Astrocyte (in vitro differentiated cells and primary cell): ENCODE measurements around the gene CLTCL1. TPM values are rescaled to one million over a fixed set of nuclear protein-coding genes. Genes with fewer than 3 reads are reported as not detected.

Experiments used
- DNase-seq: peaks from one replicate; pipeline ENCODE4 v3.0.0-alpha.2; 2010; ENCODE audit warnings: low read depth
- FAIRE-seq: peaks from 2 replicates; lab custom pipeline; 2011; peaks lifted over from hg19 to GRCh38; lab: Jason Lieb, UNC
- H2AFZ ChIP-seq: 2 replicates; pipeline ENCODE4 v1.6.0; 2012; ENCODE audit warnings: low read depth, low read length, inconsistent platforms
- H3K27ac ChIP-seq: 2 replicates; pipeline ENCODE4 v1.5.1; 2011; ENCODE audit warnings: low read depth, low read length, inconsistent platforms
- H3K27me3 ChIP-seq: 2 replicates; pipeline ENCODE4 v1.6.0; 2011; ENCODE audit warnings: low read length, inconsistent platforms; ENCODE audit not compliant: insufficient read depth
- H3K36me3 ChIP-seq: 2 replicates; pipeline ENCODE4 v1.5.1; 2011; ENCODE audit warnings: low read length, inconsistent platforms; ENCODE audit not compliant: insufficient read depth
- H3K4me1 ChIP-seq: 2 replicates; pipeline ENCODE4 v1.5.1; 2011; ENCODE audit warnings: low read length, inconsistent platforms; ENCODE audit not compliant: insufficient read depth
- H3K4me2 ChIP-seq: 2 replicates; pipeline ENCODE4 v1.6.0; 2012; ENCODE audit warnings: low read length, inconsistent platforms
- H3K4me3 ChIP-seq: 2 replicates; pipeline ENCODE4 v1.5.1; 2011; ENCODE audit warnings: low read depth, mild to moderate bottlenecking, low read length, inconsistent platforms; ENCODE audit not compliant: insufficient read depth
- H3K79me2 ChIP-seq: 2 replicates; pipeline ENCODE4 v1.6.0; 2012; ENCODE audit warnings: mild to moderate bottlenecking, low read length, inconsistent platforms; ENCODE audit not compliant: insufficient read depth
- H3K9ac ChIP-seq: 2 replicates; pipeline ENCODE4 v1.6.0; 2012; ENCODE audit warnings: mild to moderate bottlenecking, low read length, inconsistent platforms
- H3K9me3 ChIP-seq: 2 replicates; pipeline ENCODE4 v1.5.1; 2012; ENCODE audit warnings: low read depth, mild to moderate bottlenecking, low read length, inconsistent platforms; ENCODE audit not compliant: insufficient read depth
- H4K20me1 ChIP-seq: 2 replicates; pipeline ENCODE4 v1.6.0; 2012; ENCODE audit warnings: low read length, inconsistent platforms; ENCODE audit not compliant: insufficient read depth
- H3K27ac Mint-ChIP-seq: one replicate; pipeline ENCODE4 v1.8.0; 2021; ENCODE audit warnings: mild to moderate bottlenecking, mixed read lengths; ENCODE audit not compliant: unreplicated experiment
- H3K27me3 Mint-ChIP-seq: one replicate; pipeline ENCODE4 v1.8.0; 2021; ENCODE audit warnings: low read depth, mixed read lengths; ENCODE audit not compliant: unreplicated experiment
- H3K36me3 Mint-ChIP-seq: one replicate; pipeline ENCODE4 v1.8.0; 2021; ENCODE audit warnings: low read depth, mixed read lengths; ENCODE audit not compliant: unreplicated experiment
- H3K4me1 Mint-ChIP-seq: one replicate; pipeline ENCODE4 v1.8.0; 2021; ENCODE audit warnings: low read depth, mixed read lengths; ENCODE audit not compliant: unreplicated experiment
- H3K4me3 Mint-ChIP-seq: one replicate; pipeline ENCODE4 v1.8.0; 2021; ENCODE audit warnings: mild to moderate bottlenecking, moderate library complexity, mixed read lengths; ENCODE audit not compliant: unreplicated experiment
- H3K9me3 Mint-ChIP-seq: one replicate; pipeline ENCODE4 v1.8.0; 2021; ENCODE audit warnings: mild to moderate bottlenecking, mixed read lengths; ENCODE audit not compliant: unreplicated experiment
- CTCF ChIP-seq: IDR thresholded peaks from 2 replicates; pipeline ENCODE4 v1.5.1; 2011; ENCODE audit warnings: low read depth, mild to moderate bottlenecking, inconsistent platforms, low read length, moderate library complexity; ENCODE audit not compliant: insufficient read depth
- EZH2 ChIP-seq: IDR thresholded peaks from 2 replicates; pipeline ENCODE4 v1.6.1; 2012; ENCODE audit warnings: mild to moderate bottlenecking, low read length, inconsistent platforms; ENCODE audit not compliant: insufficient read depth
- total RNA-seq: library from RNA; stranded (reverse); gene quantifications from 2 replicates; pipeline ENCODE4 v1.2.1, GENCODE V29; 2021

The CLTCL1 gene
- total RNA-seq, 1 donor from 2014 or later: 54.4 TPM

GRCh38 chr22:19224985-19225384, 66.5 kb downstream of the CLTCL1 start:
- H3K4me1 Mint-ChIP-seq: no peaks in the 10 kb centered on the region
- H3K36me3 ChIP-seq: peaks cover 8% of the 10 kb centered on the region
- H3K9me3 Mint-ChIP-seq: no peaks in the 10 kb centered on the region

GRCh38 chr22:19224557-19224956, 67.0 kb downstream of the CLTCL1 start:
- Histone ChIP-seq H3K4me2 (no peak overlapping the region), H3K27me3 (no peaks in the 10 kb centered on the region), H3K79me2 (no peaks in the 10 kb centered on the region), H3K4me3 (no peak overlapping the region), H2AFZ (no peak overlapping the region), H3K9me3 (no peaks in the 10 kb centered on the region), H3K36me3 (peaks cover 8% of the 10 kb centered on the region), H3K27ac (no peak overlapping the region), H3K9ac (no peak overlapping the region), H4K20me1 (no peaks in the 10 kb centered on the region), H3K4me1 (no peaks in the 10 kb centered on the region)
- Mint-ChIP-seq H3K27ac (no peak overlapping the region), H3K4me3 (no peak overlapping the region), H3K9me3 (no peaks in the 10 kb centered on the region), H3K27me3 (no peaks in the 10 kb centered on the region), H3K4me1 (no peaks in the 10 kb centered on the region), H3K36me3 (peaks cover 57% of the 10 kb centered on the region)
- TF ChIP-seq EZH2 (no peak), CTCF (no peak)
- FAIRE-seq: no peak
- no peak for DNase-seq

More at GRCh38 chr22:19224985-19225384, 66.5 kb downstream of the CLTCL1 start:
- H3K4me3 ChIP-seq: no peak overlapping the region
- no peaks in the 10 kb centered on the region for H3K27me3 Mint-ChIP-seq
- no peak overlapping the region for H3K27ac Mint-ChIP-seq
- no peak for FAIRE-seq
- TF ChIP-seq CTCF (no peak), EZH2 (no peak)
- no peaks in the 10 kb centered on the region for H3K4me1 ChIP-seq
- H3K4me2 ChIP-seq: no peak overlapping the region
- no peaks in the 10 kb centered on the region for H3K79me2 ChIP-seq
- H3K27ac ChIP-seq: no peak overlapping the region
- H2AFZ ChIP-seq: no peak overlapping the region
- peaks cover 56% of the 10 kb centered on the region for H3K36me3 Mint-ChIP-seq
- DNase-seq: no peak
- H3K4me3 Mint-ChIP-seq: no peak overlapping the region
- H3K9ac ChIP-seq: no peak overlapping the region
- H3K9me3 ChIP-seq: no peaks in the 10 kb centered on the region
- no peaks in the 10 kb centered on the region for H3K27me3 ChIP-seq
- H4K20me1 ChIP-seq: no peaks in the 10 kb centered on the region

GRCh38 chr22:19223617-19224016, 67.9 kb downstream of the CLTCL1 start:
- FAIRE-seq (no peak), DNase-seq (no peak)
- Histone ChIP-seq H3K4me3 (no peak overlapping the region), H3K9ac (no peak overlapping the region), H4K20me1 (no peaks in the 10 kb centered on the region), H3K27me3 (no peaks in the 10 kb centered on the region), H3K4me2 (no peak overlapping the region), H3K79me2 (no peaks in the 10 kb centered on the region), H2AFZ (no peak overlapping the region), H3K4me1 (no peaks in the 10 kb centered on the region), H3K27ac (no peak overlapping the region), H3K36me3 (peaks cover 8% of the 10 kb centered on the region), H3K9me3 (no peaks in the 10 kb centered on the region)
- no peaks in the 10 kb centered on the region for H3K4me1 Mint-ChIP-seq
- H3K4me3 Mint-ChIP-seq: no peak overlapping the region
- TF ChIP-seq CTCF: no peak
- no peak for TF ChIP-seq EZH2
- peaks cover 53% of the 10 kb centered on the region for H3K36me3 Mint-ChIP-seq
- H3K27me3 Mint-ChIP-seq: no peaks in the 10 kb centered on the region
- H3K27ac Mint-ChIP-seq: no peak overlapping the region
- no peaks in the 10 kb centered on the region for H3K9me3 Mint-ChIP-seq
